Activated B cell treated with CpG ODN at 0.5 μM for 24 hours (primary cell): ENCODE data around the gene JADE2. TPM values are rescaled to one million over a fixed set of nuclear protein-coding genes. Genes with fewer than 3 reads are reported as not detected.
A peak's percentile ranks its signal among the peaks of the same experiment; 100 is the strongest.

Experiments
- ATAC-seq: fragments of 200-7000 bp; cut with Tn5 transposase; one replicate; pipeline ENCODE4 v1.10.0; 2021; ENCODE audit warnings: low read depth, mild to moderate bottlenecking, moderate library complexity
- CTCF ChIA-PET: fragments of 350-600 bp; sonication (Branson Sonifier 250); formaldehyde crosslinking; loops from one replicate; lab custom pipeline; 2021; ENCODE audit warnings: antibody characterized with exemption; lab: Charles Lee
- POLR2A ChIA-PET: fragments of 350-600 bp; sonication (Branson Sonifier 250); formaldehyde crosslinking; loops from one replicate; lab custom pipeline; 2021; ENCODE audit warnings: antibody characterized with exemption; lab: Charles Lee
- DNase-seq: peaks from one replicate; pipeline ENCODE4 v3.0.0; 2022
- H3K27ac Mint-ChIP-seq: one replicate; pipeline ENCODE4 v1.8.0; 2020; ENCODE audit warnings: mixed read lengths
- H3K27me3 Mint-ChIP-seq: one replicate; pipeline ENCODE4 v1.8.0; 2021; ENCODE audit warnings: mixed read lengths
- H3K36me3 Mint-ChIP-seq: one replicate; pipeline ENCODE4 v1.8.0; 2021; ENCODE audit warnings: low read depth, mixed read lengths
- H3K4me1 Mint-ChIP-seq: one replicate; pipeline ENCODE4 v1.8.0; 2021; ENCODE audit warnings: mixed read lengths
- H3K4me3 Mint-ChIP-seq: one replicate; pipeline ENCODE4 v1.8.0; 2020; ENCODE audit warnings: mild to moderate bottlenecking, mixed read lengths
- H3K9me3 Mint-ChIP-seq: one replicate; pipeline ENCODE4 v1.8.0; 2020; ENCODE audit warnings: mixed read lengths
- intact Hi-C: fragments of 100-400 bp; cut with micrococcal nuclease; formaldehyde crosslinking; loops from one replicate; pipeline ENCODE4 v1.15.1; 2024
- total RNA-seq: library from RNA; stranded (reverse); gene quantifications from 2 replicates; pipeline ENCODE4 v1.2.3, GENCODE V29; 2022
- TF ChIP-seq, protein P1 (sequence below): fragments of 200-600 bp; IDR thresholded peaks from one replicate; pipeline ENCODE4 v1.8.0; 2022; ENCODE audit warnings: antibody characterized with exemption, mild to moderate bottlenecking

JADE2 gene
- total RNA-seq, 1 donor from 2014 or later = 225 TPM

DNA sequence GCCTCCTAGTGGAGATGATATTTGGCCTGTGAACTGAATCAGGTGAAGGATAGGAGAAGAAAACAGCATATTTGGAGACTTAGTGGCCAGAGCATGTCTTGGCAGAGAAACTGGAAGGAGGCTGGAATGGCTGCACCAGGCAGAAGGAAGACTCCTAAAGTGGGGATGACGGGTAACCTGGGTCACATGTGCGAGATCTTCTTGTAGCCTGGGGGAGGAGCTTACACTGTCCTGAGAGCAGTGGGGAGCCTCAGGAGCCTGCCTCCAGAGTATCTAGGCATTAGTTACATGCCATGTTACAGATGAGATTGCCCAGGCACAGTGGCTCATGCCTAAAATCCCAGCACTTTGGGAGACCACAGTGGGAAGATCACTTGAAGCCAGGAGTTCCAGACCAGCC, 49.8 kb downstream of the JADE2 start:
- Mint-ChIP-seq H3K27ac (peak overlapping the region; percentile 25), H3K27me3 (no peaks in the 10 kb centered on the region), H3K36me3 (peaks cover 92% of the 10 kb centered on the region), H3K4me1 (peaks cover 14% of the 10 kb centered on the region), H3K4me3 (no peak overlapping the region), H3K9me3 (no peaks in the 10 kb centered on the region)
- CTCF ChIA-PET = interaction anchor here (1.0 to 1.5 kb wide), 3 partner anchors 32 to 164 kb away, joined by 3 read pairs; partner anchors contain the start of gene CDKN2AIPNL
- POLR2A ChIA-PET = interaction anchor here (0.7 to 1.0 kb wide), 2 partner anchors 10 to 18 kb away, joined by 3 to 4 read pairs; no protein-coding TSS in a partner anchor
- no peak for ATAC-seq
- DNase-seq = no peak
- TF ChIP-seq, protein P1, sequence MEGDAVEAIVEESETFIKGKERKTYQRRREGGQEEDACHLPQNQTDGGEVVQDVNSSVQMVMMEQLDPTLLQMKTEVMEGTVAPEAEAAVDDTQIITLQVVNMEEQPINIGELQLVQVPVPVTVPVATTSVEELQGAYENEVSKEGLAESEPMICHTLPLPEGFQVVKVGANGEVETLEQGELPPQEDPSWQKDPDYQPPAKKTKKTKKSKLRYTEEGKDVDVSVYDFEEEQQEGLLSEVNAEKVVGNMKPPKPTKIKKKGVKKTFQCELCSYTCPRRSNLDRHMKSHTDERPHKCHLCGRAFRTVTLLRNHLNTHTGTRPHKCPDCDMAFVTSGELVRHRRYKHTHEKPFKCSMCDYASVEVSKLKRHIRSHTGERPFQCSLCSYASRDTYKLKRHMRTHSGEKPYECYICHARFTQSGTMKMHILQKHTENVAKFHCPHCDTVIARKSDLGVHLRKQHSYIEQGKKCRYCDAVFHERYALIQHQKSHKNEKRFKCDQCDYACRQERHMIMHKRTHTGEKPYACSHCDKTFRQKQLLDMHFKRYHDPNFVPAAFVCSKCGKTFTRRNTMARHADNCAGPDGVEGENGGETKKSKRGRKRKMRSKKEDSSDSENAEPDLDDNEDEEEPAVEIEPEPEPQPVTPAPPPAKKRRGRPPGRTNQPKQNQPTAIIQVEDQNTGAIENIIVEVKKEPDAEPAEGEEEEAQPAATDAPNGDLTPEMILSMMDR = no peak
- intact Hi-C loops = loop anchor here (5.0 kb wide), 1 partner anchor 33 kb away; no protein-coding TSS in a partner anchor

GRCh38 chr5:134576386-134577021, 51.0 kb downstream of the JADE2 start:
- peaks cover 14% of the 10 kb centered on the region for H3K4me1 Mint-ChIP-seq
- peaks cover 92% of the 10 kb centered on the region for H3K36me3 Mint-ChIP-seq
- TF ChIP-seq, protein P1 = no peak
- H3K27me3 Mint-ChIP-seq = no peaks in the 10 kb centered on the region
- ATAC-seq = no peak
- intact Hi-C loops = loop anchor here (1.0 to 5.0 kb wide), 7 partner anchors 20 to 274 kb away; partner anchors contain the start of genes CDKL3, CDKN2AIPNL and UBE2B
- H3K9me3 Mint-ChIP-seq = no peaks in the 10 kb centered on the region
- no peak for DNase-seq
- ChIA-PET CTCF (interaction anchor here (0.7 to 3.3 kb wide), 5 partner anchors 13 to 164 kb away, joined by 3 to 26 read pairs (median 7); partner anchors contain the start of gene CDKN2AIPNL), POLR2A (interaction anchor here (0.6 to 2.0 kb wide), 2 partner anchors 51 to 64 kb away, joined by 4 to 10 read pairs; partner anchors contain the start of gene JADE2)
- no peak overlapping the region for H3K4me3 Mint-ChIP-seq
- H3K27ac Mint-ChIP-seq = peak overlapping the region; percentile 53

GRCh38 chr5:134577022-134577795, 51.7 kb downstream of the JADE2 start:
- TF ChIP-seq, protein P1 = no peak
- Mint-ChIP-seq H3K27me3 (no peaks in the 10 kb centered on the region), H3K4me1 (peaks cover 17% of the 10 kb centered on the region), H3K4me3 (no peak overlapping the region), H3K36me3 (peaks cover 88% of the 10 kb centered on the region), H3K27ac (peak overlapping the region; percentile 53), H3K9me3 (no peaks in the 10 kb centered on the region)
- DNase-seq = no peak
- intact Hi-C loops = loop anchor here (1.0 to 5.0 kb wide), 7 partner anchors 21 to 274 kb away; partner anchors contain the start of genes CDKL3, CDKN2AIPNL and UBE2B
- ATAC-seq = no peak
- ChIA-PET POLR2A (interaction anchor here (0.6 to 2.0 kb wide), 11 partner anchors 21 to 456 kb away, joined by 3 to 10 read pairs (median 4); partner anchors contain the start of genes CDKN2AIPNL and JADE2), CTCF (interaction anchor here (0.6 to 3.3 kb wide), 15 partner anchors 8 to 274 kb away, joined by 3 to 26 read pairs (median 5); partner anchors contain the start of gene CDKN2AIPNL)

- peak overlapping the region; percentile 27 for H3K27ac Mint-ChIP-seq
- POLR2A ChIA-PET = interaction anchor here (0.6 to 2.0 kb wide), 11 partner anchors 22 to 457 kb away, joined by 3 to 10 read pairs (median 4); partner anchors contain the start of genes CDKN2AIPNL and JADE2
- H3K36me3 Mint-ChIP-seq = peaks cover 80% of the 10 kb centered on the region
- peak; percentile 72 for DNase-seq
- peaks cover 17% of the 10 kb centered on the region for H3K4me1 Mint-ChIP-seq
- no peak overlapping the region for H3K4me3 Mint-ChIP-seq
- TF ChIP-seq, protein P1 = peak; percentile 55
- H3K9me3 Mint-ChIP-seq = no peaks in the 10 kb centered on the region
- CTCF ChIA-PET = interaction anchor here (0.6 to 3.3 kb wide), 20 partner anchors 9 to 276 kb away, joined by 3 to 26 read pairs (median 5); partner anchors contain the start of genes CDKN2AIPNL and UBE2B
- no peaks in the 10 kb centered on the region for H3K27me3 Mint-ChIP-seq
- peak; percentile 72 for ATAC-seq
- intact Hi-C loops = loop anchor here (1.0 to 5.0 kb wide), 7 partner anchors 22 to 275 kb away; partner anchors contain the start of genes CDKL3, CDKN2AIPNL and UBE2B
Observed at GRCh38 chr5:134577796-134578577, 52.5 kb downstream of the JADE2 start.
